DLD1 (cell line): ENCODE data around the gene IL25.
"Not testable (repeated sequence)": the region's sequence is repeated elsewhere in the genome, so short reads cannot be mapped to it uniquely, and the experiment has no call there.

ENCODE experiments used
- in situ Hi-C: cut with HindIII; loops from 2 replicates; pipeline ENCODE4 v1.10.0; 2017; ENCODE audit warnings: low sequenced_read_pairs

Gene IL25

DNA sequence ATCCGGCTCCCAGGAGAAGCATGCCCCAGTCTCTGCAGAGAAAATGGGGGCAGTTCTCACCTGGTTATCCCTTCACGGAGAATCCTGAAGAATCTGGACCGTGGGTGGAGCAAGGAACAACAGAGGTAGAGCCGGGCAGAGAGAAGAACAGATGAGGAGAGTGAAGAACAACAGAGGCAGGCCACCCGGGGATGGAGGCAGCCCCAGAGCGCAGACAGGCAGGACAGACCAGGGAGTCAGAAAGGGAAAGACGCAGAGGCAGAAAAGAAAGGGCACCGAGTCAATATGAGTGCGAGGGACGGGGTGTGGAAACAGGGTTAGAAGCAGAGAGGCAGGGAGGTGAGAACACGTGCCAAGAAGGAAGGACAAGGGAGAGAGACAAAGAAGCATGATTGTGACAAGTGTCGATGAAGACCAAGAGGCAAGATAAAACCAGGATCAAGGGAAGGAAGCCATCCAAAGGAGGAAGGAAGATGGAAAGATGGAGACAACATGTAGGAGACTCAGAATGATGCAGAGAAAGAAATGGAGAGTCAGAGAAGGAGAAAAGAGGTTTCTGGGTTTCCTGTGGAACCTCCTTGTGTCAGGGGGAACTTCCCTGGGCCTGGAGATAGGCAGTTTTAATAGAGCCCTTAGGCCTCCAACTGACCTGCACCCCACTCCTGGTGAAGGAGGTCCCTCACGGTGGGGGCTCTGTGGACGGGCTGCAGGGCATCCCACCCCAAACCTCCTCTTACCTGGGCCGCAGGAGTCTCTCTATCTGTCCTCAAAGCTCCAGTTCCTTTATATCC, 35.1 kb downstream of the IL25 start, which contains the start of gene MYH6:
MYH6 (minus strand) TSS at position 758 of the 791 bp plus-strand sequence. CDS start 1,050 bp downstream, outside the sequence.
- in situ Hi-C loops, result no loop called here

DNA sequence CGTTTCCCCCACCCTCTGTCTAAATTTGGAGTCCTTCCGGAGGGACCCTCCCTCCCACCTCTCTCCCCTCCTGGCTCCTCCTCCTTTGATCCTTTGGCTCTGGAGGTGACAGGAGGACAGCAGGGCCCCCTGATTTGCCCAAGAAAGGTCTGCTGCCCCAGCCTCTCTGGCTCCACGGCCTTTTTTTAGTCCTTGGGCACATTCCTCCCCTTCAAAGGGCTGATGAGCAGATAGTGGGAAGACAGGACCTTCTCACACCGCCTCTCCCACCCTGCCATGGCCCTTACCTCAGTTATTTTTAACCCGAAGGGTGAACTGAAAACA, 35.7 kb downstream of the IL25 start:
- in situ Hi-C loops, result no loop called here

GRCh38 chr14:23409475-23409874, 36.9 kb downstream of the IL25 start:
- in situ Hi-C loops, result no loop called here

DNA sequence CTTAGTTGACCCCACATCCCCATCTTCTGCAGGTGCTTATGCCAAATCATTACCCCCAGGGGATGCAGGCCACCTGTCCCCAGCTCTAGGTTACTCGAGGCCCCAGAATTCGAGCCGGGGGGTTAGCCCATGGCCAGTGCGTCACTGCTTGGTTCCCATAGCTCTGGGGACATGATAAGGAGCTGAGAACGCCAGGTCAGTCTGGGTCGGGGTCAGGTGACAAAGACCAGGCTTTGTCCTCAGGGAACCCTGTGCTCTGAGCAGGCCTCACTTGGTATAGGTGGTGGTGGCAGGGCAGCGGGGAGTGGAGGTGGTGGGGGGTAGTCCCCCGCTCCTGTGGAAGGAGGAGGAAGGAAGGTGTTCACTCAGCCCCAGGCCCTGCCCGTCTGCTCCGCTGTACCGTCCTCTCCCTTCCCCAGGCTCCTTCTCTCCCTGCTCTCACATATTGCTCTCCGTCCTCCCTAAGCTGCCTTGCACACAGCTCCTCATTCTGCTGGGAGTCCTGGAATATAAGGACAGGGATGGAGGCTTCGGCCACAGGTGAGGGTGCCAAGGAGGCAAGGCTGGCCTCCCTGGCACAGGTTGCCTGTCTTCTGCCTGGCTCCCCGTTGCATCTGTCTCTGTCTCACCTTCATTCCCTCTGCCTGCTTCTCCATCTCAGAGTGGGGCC, 37.5 kb downstream of the IL25 start:
- in situ Hi-C loops, result no loop called here

GRCh38 chr14:23411563-23412525, 39.2 kb downstream of the IL25 start:
- in situ Hi-C loops, result no loop called here

- in situ Hi-C loops, result no loop called here
These were observed 41.1 kb downstream of the IL25 start for GRCh38 chr14:23413681-23414080.

- in situ Hi-C loops, result no loop called here
These were observed 41.6 kb downstream of the IL25 start for GRCh38 chr14:23414254-23414653.

- in situ Hi-C loops, result no loop called here
These were observed 42.6 kb downstream of the IL25 start for GRCh38 chr14:23414906-23415820.

DNA sequence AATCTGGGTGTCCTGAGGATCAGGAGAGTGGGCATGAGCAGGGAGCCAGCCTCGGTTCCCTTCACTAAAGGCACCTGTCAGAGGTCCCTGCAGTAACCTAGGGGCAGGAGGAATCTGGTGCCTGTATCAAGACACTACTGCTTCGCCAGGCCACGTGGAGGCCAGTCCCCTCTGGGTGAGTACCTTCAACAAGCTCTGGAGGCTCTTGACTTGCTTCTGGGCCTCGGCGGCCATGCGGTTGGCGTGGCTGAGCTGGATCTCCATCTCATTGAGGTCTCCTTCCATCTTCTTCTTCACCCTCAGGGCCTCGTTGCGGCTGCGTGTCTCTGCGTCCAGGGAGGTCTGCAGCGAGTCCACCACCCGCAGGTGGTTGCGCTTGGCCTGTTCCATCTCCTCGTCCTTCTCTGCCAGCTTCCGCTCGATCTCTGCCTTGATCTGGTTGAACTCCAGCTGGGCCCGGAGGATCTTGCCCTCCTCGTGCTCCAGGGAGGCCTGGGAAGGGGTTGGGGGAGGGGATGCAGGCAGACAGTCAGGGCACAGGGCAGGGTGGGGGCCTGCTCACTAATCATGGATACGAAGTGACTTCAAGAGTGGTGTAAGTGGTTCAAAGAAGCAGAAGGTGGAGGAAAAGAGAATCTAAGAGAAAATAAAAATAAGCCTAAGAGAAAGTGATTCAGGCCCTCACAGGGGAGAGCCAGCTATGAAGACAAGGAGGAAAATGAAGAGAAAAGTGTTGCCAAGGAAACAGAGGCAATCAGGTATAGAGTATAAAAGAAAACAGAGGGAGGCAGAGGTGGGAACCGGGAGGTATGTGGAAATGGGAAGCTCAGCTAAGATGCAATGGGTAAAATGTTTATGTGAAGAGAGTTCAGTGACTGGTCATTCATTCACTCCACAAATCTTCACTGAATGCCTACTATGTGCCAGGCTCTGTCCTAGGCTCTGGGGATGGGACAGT, 43.5 kb downstream of the IL25 start:
- in situ Hi-C loops, result no loop called here

DNA sequence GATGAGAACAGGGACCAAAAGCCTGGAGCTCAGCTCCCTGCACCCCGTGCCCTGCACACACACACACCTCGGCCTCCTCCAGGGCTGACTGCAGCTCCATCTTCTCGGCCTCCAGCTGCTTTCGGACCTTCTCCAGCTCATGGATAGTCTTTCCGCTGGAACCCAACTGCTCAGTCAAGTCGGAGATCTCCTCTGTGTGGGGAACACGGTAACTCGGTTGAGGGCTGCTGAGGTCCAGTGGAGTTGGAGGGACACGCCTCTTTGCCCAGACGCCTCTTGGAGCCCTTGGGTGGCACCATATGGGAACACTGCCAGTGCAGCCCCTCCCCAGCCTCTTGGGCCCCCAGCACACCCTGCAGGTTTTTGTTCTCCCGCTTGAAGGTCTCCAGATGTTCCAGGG, 44.2 kb downstream of the IL25 start:
- in situ Hi-C loops, result no loop called here

DNA sequence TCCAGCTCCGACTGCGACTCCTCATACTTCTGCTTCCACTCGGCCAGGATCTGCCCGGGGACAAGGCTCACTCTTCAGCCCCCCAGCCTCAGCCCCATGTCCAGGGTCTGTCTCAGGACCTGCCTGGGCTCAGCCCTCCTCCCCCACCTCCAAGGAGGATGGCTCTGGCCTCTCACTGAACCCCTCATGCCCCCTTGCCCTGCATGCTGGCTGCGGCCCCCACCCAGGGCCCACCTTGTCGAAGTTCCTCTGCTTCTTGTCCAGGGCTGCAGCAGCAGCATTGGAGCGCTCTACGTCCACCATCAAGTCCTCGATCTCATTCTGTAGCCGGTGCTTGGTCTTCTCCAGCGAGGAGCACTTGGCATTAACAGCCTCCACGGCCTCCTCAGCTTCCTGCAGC, 44.7 kb downstream of the IL25 start:
- in situ Hi-C loops, result not testable (repeated sequence)

- in situ Hi-C loops, result no loop called here
These were observed 45.4 kb downstream of the IL25 start for GRCh38 chr14:23418021-23418420.

GRCh38 chr14:23419646-23420045, 47.0 kb downstream of the IL25 start:
- in situ Hi-C loops, result not testable (repeated sequence)

DNA sequence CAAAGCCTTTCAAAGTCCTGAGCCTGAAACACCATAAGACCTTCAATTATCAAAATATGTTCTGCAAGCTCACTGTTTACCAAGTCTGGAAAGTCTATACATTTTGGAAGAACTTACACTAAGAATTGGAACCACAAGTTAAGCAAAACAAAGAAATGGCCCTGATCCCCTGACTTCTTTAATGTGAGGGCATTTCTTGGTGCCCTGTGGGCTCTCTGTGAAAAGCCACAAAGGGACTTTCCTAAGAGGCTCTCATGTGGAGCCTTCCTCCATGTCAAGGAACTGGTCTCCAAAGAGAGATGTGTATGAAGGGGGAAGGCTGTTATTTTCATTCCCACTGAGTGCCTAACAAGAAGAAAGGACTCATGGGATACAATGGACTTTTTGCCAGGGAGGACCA, 49.0 kb downstream of the IL25 start:
- in situ Hi-C loops, result no loop called here

- in situ Hi-C loops, result no loop called here
These were observed 51.0 kb downstream of the IL25 start for GRCh38 chr14:23423657-23424056.

GRCh38 chr14:23425169-23425568, 52.6 kb downstream of the IL25 start:
- in situ Hi-C loops, result no loop called here

DNA sequence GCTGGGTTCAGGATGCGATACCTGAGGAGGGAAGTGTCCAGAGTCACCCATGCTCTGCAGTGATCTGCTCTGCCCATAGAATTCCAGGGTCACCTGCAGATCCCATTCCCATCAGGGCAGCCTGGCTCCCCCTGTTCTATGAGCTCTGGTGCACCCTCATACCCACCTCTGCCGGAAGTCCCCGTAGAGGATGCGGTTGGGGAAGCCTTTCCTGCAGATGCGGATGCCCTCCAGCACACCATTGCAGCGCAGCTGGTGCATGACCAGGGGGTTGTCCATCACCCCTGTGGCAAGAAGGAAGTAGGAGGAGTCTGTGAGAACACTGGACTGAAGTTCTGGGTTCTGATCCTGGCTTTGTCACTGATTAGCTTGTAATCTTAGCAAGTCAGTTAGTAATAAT, 53.2 kb downstream of the IL25 start:
- in situ Hi-C loops, result not testable (repeated sequence)
